ENCODE data around the gene ETV5. TPM values are rescaled to one million over a fixed set of nuclear protein-coding genes. Genes with fewer than 3 reads are reported as not detected.

The ETV5 gene
- polyA plus RNA-seq, 3 donors: 0.07 to 1.2 (median 0.88) TPM

- H3K9me3 ChIP-seq (replicated peaks in 1 of 2; ENCODE audit: control insufficient read depth in 1 of 2, insufficient read depth in 1 of 2, low read length in 2 of 2): no peaks in the 10 kb centered on the region
- Mint-ChIP-seq H3K4me3 (no peak overlapping the region), H3K27me3 (ENCODE audit: low read depth in 3 of 3) (peaks cover 0 to 2% (median 0%) of the 10 kb centered on the region in 3 donors), H3K4me1 (no peaks in the 10 kb centered on the region), H3K9me3 (no peaks in the 10 kb centered on the region), H3K36me3 (no peaks in the 10 kb centered on the region), H3K27ac (no peak overlapping the region)
- no peak overlapping the region for H3K9ac ChIP-seq (ENCODE audit: insufficient read depth, low read length, poor library complexity, severe bottlenecking)
- no peak overlapping the region for H2AFZ ChIP-seq (ENCODE audit: insufficient read depth, low read depth, low read length, poor library complexity, severe bottlenecking)
- H4K20me1 ChIP-seq (ENCODE audit: insufficient read depth, low read length): no peaks in the 10 kb centered on the region
- DNase-seq: no peak
- no peak overlapping the region for H3K4me3 ChIP-seq (replicated peaks in 1 of 3; ENCODE audit: low read depth in 2 of 3, low read length in 3 of 3)
- WGBS (ENCODE audit: insufficient coverage): no CpG with 5 or more reads among the region's 4 CpGs
- no peaks in the 10 kb centered on the region for H3K36me3 ChIP-seq (replicated peaks in 1 of 2; ENCODE audit: control insufficient read depth in 1 of 2, insufficient read depth in 2 of 2, low read length in 2 of 2)
- H3K79me2 ChIP-seq (ENCODE audit: insufficient read depth, low read length): no peaks in the 10 kb centered on the region
- H3K4me2 ChIP-seq (replicated peaks; ENCODE audit: extremely low read depth, low read length, poor library complexity, severe bottlenecking): no peak overlapping the region
- H3K4me1 ChIP-seq (ENCODE audit: control insufficient read depth in 1 of 2, insufficient read depth in 2 of 2, low read length in 2 of 2): no peaks in the 10 kb centered on the region
- H3K27me3 ChIP-seq (ENCODE audit: control insufficient read depth in 2 of 2, insufficient read depth in 2 of 2, low read length in 2 of 2): no peaks in the 10 kb centered on the region
- TF ChIP-seq, protein P1, sequence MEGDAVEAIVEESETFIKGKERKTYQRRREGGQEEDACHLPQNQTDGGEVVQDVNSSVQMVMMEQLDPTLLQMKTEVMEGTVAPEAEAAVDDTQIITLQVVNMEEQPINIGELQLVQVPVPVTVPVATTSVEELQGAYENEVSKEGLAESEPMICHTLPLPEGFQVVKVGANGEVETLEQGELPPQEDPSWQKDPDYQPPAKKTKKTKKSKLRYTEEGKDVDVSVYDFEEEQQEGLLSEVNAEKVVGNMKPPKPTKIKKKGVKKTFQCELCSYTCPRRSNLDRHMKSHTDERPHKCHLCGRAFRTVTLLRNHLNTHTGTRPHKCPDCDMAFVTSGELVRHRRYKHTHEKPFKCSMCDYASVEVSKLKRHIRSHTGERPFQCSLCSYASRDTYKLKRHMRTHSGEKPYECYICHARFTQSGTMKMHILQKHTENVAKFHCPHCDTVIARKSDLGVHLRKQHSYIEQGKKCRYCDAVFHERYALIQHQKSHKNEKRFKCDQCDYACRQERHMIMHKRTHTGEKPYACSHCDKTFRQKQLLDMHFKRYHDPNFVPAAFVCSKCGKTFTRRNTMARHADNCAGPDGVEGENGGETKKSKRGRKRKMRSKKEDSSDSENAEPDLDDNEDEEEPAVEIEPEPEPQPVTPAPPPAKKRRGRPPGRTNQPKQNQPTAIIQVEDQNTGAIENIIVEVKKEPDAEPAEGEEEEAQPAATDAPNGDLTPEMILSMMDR (IDR thresholded peaks at IDR 0.05): no peak
- H3K27ac ChIP-seq (ENCODE audit: low read depth in 1 of 2, low read length in 2 of 2): no peak overlapping the region
- intact Hi-C loops (cut with micrococcal nuclease): no loop called here
Observed at GRCh38 chr3:186049001-186049400, 59.9 kb downstream of the ETV5 start.

GRCh38 chr3:186048119-186048518 is 60.8 kb downstream of the ETV5 start:
- H3K36me3 ChIP-seq (replicated peaks in 1 of 2; ENCODE audit: control insufficient read depth in 1 of 2, insufficient read depth in 2 of 2, low read length in 2 of 2): no peaks in the 10 kb centered on the region
- no peak overlapping the region for H3K27ac ChIP-seq (ENCODE audit: low read depth in 1 of 2, low read length in 2 of 2)
- Mint-ChIP-seq H3K4me3 (no peak overlapping the region), H3K9me3 (no peaks in the 10 kb centered on the region), H3K27me3 (ENCODE audit: low read depth in 3 of 3) (peaks cover 0 to 2% (median 0%) of the 10 kb centered on the region in 3 donors), H3K36me3 (no peaks in the 10 kb centered on the region), H3K27ac (no peak overlapping the region), H3K4me1 (no peaks in the 10 kb centered on the region)
- H4K20me1 ChIP-seq (ENCODE audit: insufficient read depth, low read length): no peaks in the 10 kb centered on the region
- H3K79me2 ChIP-seq (ENCODE audit: insufficient read depth, low read length): no peaks in the 10 kb centered on the region
- H3K27me3 ChIP-seq (ENCODE audit: control insufficient read depth in 2 of 2, insufficient read depth in 2 of 2, low read length in 2 of 2): no peaks in the 10 kb centered on the region
- intact Hi-C loops (cut with micrococcal nuclease): no loop called here
- no peak overlapping the region for H3K4me2 ChIP-seq (replicated peaks; ENCODE audit: extremely low read depth, low read length, poor library complexity, severe bottlenecking)
- no peak for DNase-seq
- WGBS (ENCODE audit: insufficient coverage): no CpG with 5 or more reads among the region's 3 CpGs
- no peak overlapping the region for H3K9ac ChIP-seq (ENCODE audit: insufficient read depth, low read length, poor library complexity, severe bottlenecking)
- no peaks in the 10 kb centered on the region for H3K9me3 ChIP-seq (replicated peaks in 1 of 2; ENCODE audit: control insufficient read depth in 1 of 2, insufficient read depth in 1 of 2, low read length in 2 of 2)
- TF ChIP-seq, protein P1 (IDR thresholded peaks at IDR 0.05): no peak
- H3K4me3 ChIP-seq (replicated peaks in 1 of 3; ENCODE audit: low read depth in 2 of 3, low read length in 3 of 3): no peak overlapping the region
- H2AFZ ChIP-seq (ENCODE audit: insufficient read depth, low read depth, low read length, poor library complexity, severe bottlenecking): no peak overlapping the region
- no peaks in the 10 kb centered on the region for H3K4me1 ChIP-seq (ENCODE audit: control insufficient read depth in 1 of 2, insufficient read depth in 2 of 2, low read length in 2 of 2)

Data from CD14-positive monocyte (primary cell).